HepG2 (cell line): ENCODE results near the gene LIPC. TPM values are rescaled to one million over a fixed set of nuclear protein-coding genes. Genes with fewer than 3 reads are reported as not detected.

Experiments
- ATAC-seq: fragments of 200-7000 bp; cut with Tn5 transposase; 3 replicates; pipeline ENCODE4 v1.9.1; 2020; ENCODE audit warnings: mild to moderate bottlenecking, moderate library complexity
- BruUV-seq: library from RNA; stranded (reverse); fragments of 400-500 nt; replicated peaks from 2 replicates; lab custom pipeline; 2021; lab: Mats Ljungman, UMichigan
- CTCF ChIA-PET: fragments of 300-600 bp; formaldehyde crosslinking; extraction: SDS; loops from one replicate; lab custom pipeline; 2021; ENCODE audit warnings: low total read pairs, inconsistent platforms, low intra/inter-chr PET ratio; lab: Yijun Ruan, JAX
- POLR2A ChIA-PET: fragments of 350-600 bp; sonication (Branson Sonifier 250); formaldehyde crosslinking; loops from one replicate; lab custom pipeline; 2020; ENCODE audit warnings: antibody characterized with exemption, inconsistent platforms; lab: Yijun Ruan, JAX
- DNase-seq: peaks from one replicate; pipeline ENCODE4 v3.0.0-alpha.2; 2015; ENCODE audit warnings: low spot score
- FAIRE-seq: peaks from 3 replicates; lab custom pipeline; 2011; peaks lifted over from hg19 to GRCh38; lab: Jason Lieb, UNC
- H2AFZ ChIP-seq: one replicate; pipeline ENCODE4 v1.6.1; 2011; ENCODE audit warnings: low read length, inconsistent platforms
- H3K27ac ChIP-seq: fragments of 300-600 bp; 3 replicates; pipeline ENCODE4 v1.8.0; 2011; ENCODE audit warnings: mixed run types, mild to moderate bottlenecking, mixed read lengths, low read length, inconsistent platforms; ENCODE audit not compliant: insufficient read depth; ENCODE audit errors: extremely low read length
- H3K27me3 ChIP-seq, 2 experiments: fragments of 200-600 bp in 1 of 2; 2 replicates in 1 of 2; 3 replicates in 1 of 2; pipeline versions ENCODE4 v1.6.0 to v1.8.0; 2011; ENCODE audit warnings: low read length in 2 of 2, mild to moderate bottlenecking in 2 of 2, moderate library complexity in 2 of 2, inconsistent platforms in 1 of 2; ENCODE audit not compliant: insufficient read depth in 2 of 2, control insufficient read depth in 1 of 2
- H3K36me3 ChIP-seq, 2 experiments: fragments of 200-600 bp in 1 of 2; replicated peaks in 1 of 2; 2 replicates in 1 of 2; 3 replicates in 1 of 2; pipeline versions ENCODE4 v1.5.1 to v1.8.0; 2011; ENCODE audit warnings: low read length in 2 of 2, inconsistent platforms in 1 of 2; ENCODE audit not compliant: insufficient read depth in 2 of 2, control insufficient read depth in 1 of 2
- H3K4me1 ChIP-seq: 2 replicates; pipeline ENCODE4 v1.5.1; 2012; ENCODE audit warnings: low read length, inconsistent platforms; ENCODE audit not compliant: insufficient read depth
- H3K4me2 ChIP-seq: 2 replicates; pipeline ENCODE4 v1.6.0; 2011; ENCODE audit warnings: low read depth, low read length, inconsistent platforms
- H3K4me3 ChIP-seq, 3 experiments: fragments of 200-600 bp in 1 of 3; sonication (generic), shearing (Covaris generic) in 1 of 3; replicated peaks in 1 of 3; 2 replicates each; pipeline ENCODE4 v1.5.1; 2011 to 2016; ENCODE audit warnings: low read length in 3 of 3, inconsistent platforms in 2 of 3, low read depth in 2 of 3, mild to moderate bottlenecking in 2 of 3, control low read depth in 1 of 3, mixed read lengths in 1 of 3; ENCODE audit not compliant: insufficient read depth in 1 of 3
- H3K79me2 ChIP-seq: one replicate; pipeline ENCODE4 v1.6.1; 2011; ENCODE audit warnings: low read length, inconsistent platforms; ENCODE audit not compliant: insufficient read depth
- H3K9ac ChIP-seq: 2 replicates; pipeline ENCODE4 v1.6.0; 2011; ENCODE audit warnings: mild to moderate bottlenecking, low read depth, low read length, inconsistent platforms; ENCODE audit not compliant: insufficient read depth
- H3K9me3 ChIP-seq: 2 replicates; pipeline ENCODE4 v1.5.1; 2012; ENCODE audit warnings: mild to moderate bottlenecking, low read length
- H4K20me1 ChIP-seq: 2 replicates; pipeline ENCODE4 v1.6.0; 2011; ENCODE audit warnings: inconsistent platforms, mild to moderate bottlenecking, low read length, moderate library complexity; ENCODE audit not compliant: insufficient read depth
- CEBPB ChIP-seq: IDR thresholded peaks from 2 replicates; pipeline ENCODE4 v1.6.1; 2011; ENCODE audit warnings: low read depth, low read length, improper control_type of control experiment, borderline replicate concordance
- POGZ ChIP-seq: sonication (generic); formaldehyde crosslinking; IDR thresholded peaks from 2 replicates; pipeline ENCODE4 v1.4.0; 2020; ENCODE audit warnings: mild to moderate bottlenecking, missing genetic modification reagents
- ZBTB7A ChIP-seq: sonication (generic); formaldehyde crosslinking; IDR thresholded peaks from 2 replicates; pipeline ENCODE4 v1.8.0; 2022; ENCODE audit warnings: mild to moderate bottlenecking, missing genetic modification reagents
- ZFP1 ChIP-seq: IDR thresholded peaks from 2 replicates; pipeline ENCODE4 v1.6.1; 2016
- ZKSCAN1 ChIP-seq: fragments of 150-350 bp; IDR thresholded peaks from 2 replicates; pipeline ENCODE4 v1.6.1; 2014; ENCODE audit warnings: low read length
- ZMYM4 ChIP-seq: sonication (generic); formaldehyde crosslinking; IDR thresholded peaks from 2 replicates; pipeline ENCODE4 v1.8.1; 2023; ENCODE audit warnings: mild to moderate bottlenecking, missing genetic modification reagents
- ZNF660 ChIP-seq: sonication (generic); formaldehyde crosslinking; IDR thresholded peaks from 2 replicates; pipeline ENCODE4 v1.5.1; 2020; ENCODE audit warnings: mild to moderate bottlenecking, low read depth, missing genetic modification reagents, borderline replicate concordance
- ZNF777 ChIP-seq: sonication (generic); formaldehyde crosslinking; IDR thresholded peaks from 2 replicates; pipeline ENCODE4 v1.4.0; 2020; ENCODE audit warnings: missing genetic modification reagents
- WGBS: methylation state at CpG from one replicate; pipeline ENCODE4 v1.1.6; 2017; ENCODE audit warnings: low lambda C conversion rate; 5-methylcytosine and 5-hydroxymethylcytosine counted together
- in situ Hi-C: cut with HindIII; loops from 2 replicates; pipeline ENCODE4 v1.10.0; 2017; ENCODE audit warnings: low pct_unique_long_range_greater_than_20kb; ENCODE audit not compliant: extremely low pct_ligation_motif_present
- intact Hi-C: fragments of 100-400 bp; cut with micrococcal nuclease; formaldehyde crosslinking; loops from one replicate; pipeline ENCODE4 v1.10.0; 2022; ENCODE audit not compliant: unreplicated experiment
- polyA plus RNA-seq, 8 experiments: library from polyadenylated mRNA; depleted of rRNA in 3 of 8; stranded (reverse) in 7 of 8; unstranded in 1 of 8; fragments of >200 nt; fragmentation: Illumina TruSeq in 4 of 8; extraction: Trizol in 4 of 8; gene quantifications; 2 replicates each; pipeline versions ENCODE4 v1.2.1 to v1.2.3, GENCODE V29; 2011 to 2016; ENCODE audit warnings: low read depth in 4 of 8, missing spikeins in 1 of 8, mixed read lengths in 1 of 8; ENCODE audit not compliant: insufficient read depth in 1 of 8
- total RNA-seq, 5 experiments: library from RNA; depleted of rRNA; stranded (reverse); fragments of >200 nt; fragmentation: Illumina TruSeq; extraction: Trizol; gene quantifications; 2 replicates each; pipeline ENCODE4 v1.2.3, GENCODE V29; 2016; ENCODE audit warnings: low read depth in 1 of 5
- TF ChIP-seq, protein P1 (sequence below), 2 experiments: fragments of 450-650 bp in 1 of 2; sonication (generic) in 1 of 2; formaldehyde crosslinking; IDR thresholded peaks; 2 replicates each; pipeline versions ENCODE4 v1.5.0 to v1.8.0; 2020 to 2022; ENCODE audit warnings: mild to moderate bottlenecking in 1 of 2, missing genetic modification reagents in 1 of 2
- TF ChIP-seq, protein P2 (sequence below): sonication (generic); formaldehyde crosslinking; IDR thresholded peaks from 2 replicates; pipeline ENCODE4 v1.4.0; 2020; ENCODE audit warnings: mild to moderate bottlenecking, missing genetic modification reagents
- TF ChIP-seq, protein P3 (sequence below): sonication (generic); formaldehyde crosslinking; IDR thresholded peaks from 2 replicates; pipeline ENCODE4 v1.9.0; 2021; ENCODE audit warnings: missing genetic modification reagents, borderline replicate concordance

Gene LIPC
- total and polyA plus RNA-seq, 2 of the 13 experiments (the other 11 are each of a cell fraction or from before 2014, with no cell fraction given): 26.0 to 38.0 TPM

DNA sequence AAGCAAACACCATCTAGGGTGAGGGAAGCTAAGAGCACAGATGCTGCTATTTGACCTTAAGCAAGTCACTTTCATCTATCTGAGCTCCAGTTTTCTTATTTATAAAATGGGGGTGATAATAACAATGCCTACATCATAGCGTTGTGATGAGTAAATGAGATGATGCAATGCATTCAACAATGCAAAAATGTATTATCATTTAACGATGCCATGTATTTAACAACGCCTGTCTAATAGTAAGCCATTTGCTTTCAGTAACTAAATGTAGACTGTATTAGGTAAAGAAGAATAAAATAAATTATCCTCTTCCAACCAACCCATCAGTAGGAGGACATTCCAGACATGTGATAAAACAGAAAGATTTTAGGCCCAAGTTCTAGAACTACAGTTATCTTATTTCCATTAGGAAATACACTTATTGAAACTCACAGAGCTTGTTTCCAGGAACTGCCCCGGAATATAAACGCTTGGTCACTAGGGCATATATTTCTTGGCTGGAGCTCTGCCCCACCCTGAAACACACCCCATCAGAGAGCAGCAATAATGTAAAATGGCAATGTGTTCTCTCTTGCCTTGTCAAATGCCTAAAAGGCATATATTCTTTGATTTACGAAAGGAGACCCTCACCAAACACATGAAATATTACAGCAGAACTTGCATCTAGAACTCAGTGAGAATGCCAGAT is 128.3 kb downstream of the LIPC start:
- POLR2A ChIA-PET: no interaction called here
- no TSS peak for BruUV-seq

DNA sequence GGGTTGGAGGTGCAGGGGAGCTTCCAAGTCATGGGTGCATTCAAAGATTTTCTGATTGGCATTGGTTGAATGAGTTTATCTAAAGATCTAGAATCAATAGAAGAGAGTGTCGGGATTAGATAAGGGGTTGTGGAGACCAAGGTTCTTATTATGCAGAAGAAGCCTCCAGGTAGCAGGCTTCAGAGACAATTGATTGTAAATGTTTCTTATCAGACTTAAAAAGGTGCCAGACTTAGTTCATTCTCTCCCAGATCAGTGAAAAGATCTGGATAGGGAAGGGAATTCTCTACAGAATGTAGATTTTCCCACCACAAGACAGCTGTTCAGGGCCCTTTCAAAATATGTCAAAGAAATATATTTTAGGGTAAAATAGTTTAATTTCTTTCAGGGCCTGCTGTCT is 129.5 kb downstream of the LIPC start:
- POLR2A ChIA-PET: no interaction called here
- no peaks in the 10 kb centered on the region for H3K9me3 ChIP-seq
- H3K4me2 ChIP-seq: no peak overlapping the region
- H3K9ac ChIP-seq: no peak overlapping the region
- in situ Hi-C loops (no loop called here), intact Hi-C loops (no loop called here)
- 0% methylated on average over 1 of the region's 1 CpG for WGBS
- TF ChIP-seq ZMYM4: no peak
- no peak for TF ChIP-seq ZNF660 (CRISPR knock-in tag)
- no peak for TF ChIP-seq ZBTB7A
- no peak for TF ChIP-seq ZNF777 (CRISPR knock-in tag)
- no peak for TF ChIP-seq ZKSCAN1
- TF ChIP-seq POGZ (CRISPR knock-in tag): no peak
- no peak for TF ChIP-seq ZFP1
- TF ChIP-seq, protein P1, sequence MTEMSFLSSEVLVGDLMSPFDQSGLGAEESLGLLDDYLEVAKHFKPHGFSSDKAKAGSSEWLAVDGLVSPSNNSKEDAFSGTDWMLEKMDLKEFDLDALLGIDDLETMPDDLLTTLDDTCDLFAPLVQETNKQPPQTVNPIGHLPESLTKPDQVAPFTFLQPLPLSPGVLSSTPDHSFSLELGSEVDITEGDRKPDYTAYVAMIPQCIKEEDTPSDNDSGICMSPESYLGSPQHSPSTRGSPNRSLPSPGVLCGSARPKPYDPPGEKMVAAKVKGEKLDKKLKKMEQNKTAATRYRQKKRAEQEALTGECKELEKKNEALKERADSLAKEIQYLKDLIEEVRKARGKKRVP (CRISPR knock-in tag; IDR thresholded peaks at IDR 0.05): no peak
- TF ChIP-seq, protein P2, sequence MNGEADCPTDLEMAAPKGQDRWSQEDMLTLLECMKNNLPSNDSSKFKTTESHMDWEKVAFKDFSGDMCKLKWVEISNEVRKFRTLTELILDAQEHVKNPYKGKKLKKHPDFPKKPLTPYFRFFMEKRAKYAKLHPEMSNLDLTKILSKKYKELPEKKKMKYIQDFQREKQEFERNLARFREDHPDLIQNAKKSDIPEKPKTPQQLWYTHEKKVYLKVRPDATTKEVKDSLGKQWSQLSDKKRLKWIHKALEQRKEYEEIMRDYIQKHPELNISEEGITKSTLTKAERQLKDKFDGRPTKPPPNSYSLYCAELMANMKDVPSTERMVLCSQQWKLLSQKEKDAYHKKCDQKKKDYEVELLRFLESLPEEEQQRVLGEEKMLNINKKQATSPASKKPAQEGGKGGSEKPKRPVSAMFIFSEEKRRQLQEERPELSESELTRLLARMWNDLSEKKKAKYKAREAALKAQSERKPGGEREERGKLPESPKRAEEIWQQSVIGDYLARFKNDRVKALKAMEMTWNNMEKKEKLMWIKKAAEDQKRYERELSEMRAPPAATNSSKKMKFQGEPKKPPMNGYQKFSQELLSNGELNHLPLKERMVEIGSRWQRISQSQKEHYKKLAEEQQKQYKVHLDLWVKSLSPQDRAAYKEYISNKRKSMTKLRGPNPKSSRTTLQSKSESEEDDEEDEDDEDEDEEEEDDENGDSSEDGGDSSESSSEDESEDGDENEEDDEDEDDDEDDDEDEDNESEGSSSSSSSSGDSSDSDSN (CRISPR knock-in tag): no peak
- H3K36me3 ChIP-seq: no peaks in the 10 kb centered on the region; a peak in 1 of 5 replicates
- no peaks in the 10 kb centered on the region for H3K79me2 ChIP-seq
- CTCF ChIA-PET: no interaction called here
- ATAC-seq: no peak
- no peak overlapping the region for H2AFZ ChIP-seq
- peaks cover 23% of the 10 kb centered on the region for H3K4me1 ChIP-seq
- no peak for DNase-seq
- no peaks in the 10 kb centered on the region for H4K20me1 ChIP-seq
- no peaks in the 10 kb centered on the region for H3K27me3 ChIP-seq
- no TSS peak for BruUV-seq
- H3K4me3 ChIP-seq: no peak overlapping the region
- no peak for FAIRE-seq
- no peak overlapping the region for H3K27ac ChIP-seq

More for the DNA sequence above, 128.3 kb downstream of the LIPC start:
- FAIRE-seq (no peak), DNase-seq (no peak), ATAC-seq (no peak)
- Histone ChIP-seq H3K4me1 (peaks cover 15% of the 10 kb centered on the region), H3K27ac (no peak overlapping the region), H3K27me3 (no peaks in the 10 kb centered on the region), H3K4me2 (no peak overlapping the region), H2AFZ (no peak overlapping the region), H3K9ac (no peak overlapping the region), H3K36me3 (no peaks in the 10 kb centered on the region; a peak in 1 of 5 replicates), H3K79me2 (no peaks in the 10 kb centered on the region), H3K4me3 (no peak overlapping the region), H4K20me1 (no peaks in the 10 kb centered on the region), H3K9me3 (no peaks in the 10 kb centered on the region)
- intact Hi-C loops (no loop called here), in situ Hi-C loops (no loop called here)
- CTCF ChIA-PET: no interaction called here
- no peak for TF ChIP-seq POGZ (CRISPR knock-in tag)
- peak; percentile 40 for TF ChIP-seq CEBPB
- TF ChIP-seq, protein P3, sequence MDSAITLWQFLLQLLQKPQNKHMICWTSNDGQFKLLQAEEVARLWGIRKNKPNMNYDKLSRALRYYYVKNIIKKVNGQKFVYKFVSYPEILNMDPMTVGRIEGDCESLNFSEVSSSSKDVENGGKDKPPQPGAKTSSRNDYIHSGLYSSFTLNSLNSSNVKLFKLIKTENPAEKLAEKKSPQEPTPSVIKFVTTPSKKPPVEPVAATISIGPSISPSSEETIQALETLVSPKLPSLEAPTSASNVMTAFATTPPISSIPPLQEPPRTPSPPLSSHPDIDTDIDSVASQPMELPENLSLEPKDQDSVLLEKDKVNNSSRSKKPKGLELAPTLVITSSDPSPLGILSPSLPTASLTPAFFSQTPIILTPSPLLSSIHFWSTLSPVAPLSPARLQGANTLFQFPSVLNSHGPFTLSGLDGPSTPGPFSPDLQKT (CRISPR knock-in tag): no peak
- WGBS: 84% methylated on average over 6 of the region's 6 CpGs
